ENCODE results near the gene PPIB.

GRCh38 chr15:64209680-64210334 is 47.0 kb upstream of the PPIB start:
- peak; percentile 28 to 72 (median 54) for TF ChIP-seq CTCF (IDR thresholded peaks at IDR 0.05)
- TF ChIP-seq POLR2A (IDR thresholded peaks at IDR 0.05) = no peak

Data from adrenal gland (tissue), 5 donors.